H9 (cell line): ENCODE results near the gene LAMC1. TPM values are rescaled to one million over a fixed set of nuclear protein-coding genes. Genes with fewer than 3 reads are reported as not detected.

Source experiments
- DNase-seq: peaks from one replicate; pipeline ENCODE4 v3.0.0-alpha.2; 2017
- H2AFZ ChIP-seq: one replicate; pipeline ENCODE4 v1.6.1; 2013; ENCODE audit warnings: mild to moderate bottlenecking, low read length, control low read depth, moderate library complexity
- H2AK5ac ChIP-seq: 2 replicates; pipeline ENCODE4 v1.6.1; 2013; ENCODE audit warnings: low read length, control low read depth, mixed read lengths; ENCODE audit not compliant: insufficient read length
- H2BK120ac ChIP-seq: one replicate; pipeline ENCODE4 v1.6.1; 2013; ENCODE audit warnings: low read depth, mild to moderate bottlenecking, low read length, control low read depth, inconsistent platforms; ENCODE audit not compliant: poor library complexity, severe bottlenecking
- H2BK12ac ChIP-seq: 2 replicates; pipeline ENCODE4 v1.6.1; 2013; ENCODE audit warnings: low read length, control low read depth, mixed read lengths, low read depth; ENCODE audit not compliant: insufficient read length
- H2BK15ac ChIP-seq: 2 replicates; pipeline ENCODE4 v1.6.1; 2013; ENCODE audit warnings: low read depth, low read length, control low read depth
- H2BK20ac ChIP-seq: one replicate; pipeline ENCODE4 v1.6.1; 2013; ENCODE audit warnings: low read depth, mild to moderate bottlenecking, low read length, control low read depth, inconsistent platforms; ENCODE audit not compliant: poor library complexity, severe bottlenecking
- H2BK5ac ChIP-seq: 2 replicates; pipeline ENCODE4 v1.6.1; 2013; ENCODE audit warnings: low read length, control low read depth, mixed read lengths; ENCODE audit not compliant: insufficient read length
- H3K14ac ChIP-seq: 2 replicates; pipeline ENCODE4 v1.6.1; 2013; ENCODE audit warnings: low read length, control low read depth; ENCODE audit not compliant: insufficient read depth
- H3K18ac ChIP-seq: 2 replicates; pipeline ENCODE4 v1.6.1; 2013; ENCODE audit warnings: low read depth, mild to moderate bottlenecking, mixed read lengths, low read length, control low read depth; ENCODE audit not compliant: insufficient read length
- H3K23ac ChIP-seq: 2 replicates; pipeline ENCODE4 v1.6.1; 2013; ENCODE audit warnings: low read length, control low read depth, mixed read lengths, low read depth; ENCODE audit not compliant: insufficient read length
- H3K23me2 ChIP-seq: 2 replicates; pipeline ENCODE4 v1.6.1; 2013; ENCODE audit warnings: low read depth, mild to moderate bottlenecking, mixed read lengths, low read length, control low read depth; ENCODE audit not compliant: insufficient read length, poor library complexity, severe bottlenecking
- H3K27ac ChIP-seq: 2 replicates; pipeline ENCODE4 v1.5.1; 2013; ENCODE audit warnings: low read length, control low read depth, mixed read lengths, low read depth; ENCODE audit not compliant: insufficient read length
- H3K27me3 ChIP-seq: 2 replicates; pipeline ENCODE4 v1.6.1; 2013; ENCODE audit warnings: low read length, control low read depth, inconsistent platforms; ENCODE audit not compliant: insufficient read depth
- H3K4ac ChIP-seq: 2 replicates; pipeline ENCODE4 v1.6.1; 2013; ENCODE audit warnings: low read depth, mild to moderate bottlenecking, control low read depth, inconsistent platforms, low read length, moderate library complexity
- H3K4me1 ChIP-seq: 2 replicates; pipeline ENCODE4 v1.6.1; 2013; ENCODE audit warnings: low read length, control low read depth, inconsistent platforms; ENCODE audit not compliant: insufficient read depth
- H3K4me2 ChIP-seq: 2 replicates; pipeline ENCODE4 v1.6.1; 2013; ENCODE audit warnings: low read length, control low read depth, mixed read lengths; ENCODE audit not compliant: insufficient read length, insufficient read depth
- H3K56ac ChIP-seq: 2 replicates; pipeline ENCODE4 v1.6.1; 2013; ENCODE audit warnings: low read depth, mild to moderate bottlenecking, mixed read lengths, low read length, control low read depth; ENCODE audit not compliant: insufficient read length
- H3K79me1 ChIP-seq: 2 replicates; pipeline ENCODE4 v1.6.1; 2013; ENCODE audit warnings: low read depth, mild to moderate bottlenecking, moderate library complexity, low read length, control low read depth, inconsistent platforms; ENCODE audit not compliant: insufficient read depth, poor library complexity, severe bottlenecking
- H3K79me2 ChIP-seq: 2 replicates; pipeline ENCODE4 v1.6.1; 2013; ENCODE audit warnings: low read length, control low read depth, inconsistent platforms; ENCODE audit not compliant: insufficient read depth
- H3K9ac ChIP-seq: 2 replicates; pipeline ENCODE4 v1.6.1; 2013; ENCODE audit warnings: low read length, control low read depth, mixed read lengths; ENCODE audit not compliant: insufficient read length; ENCODE audit errors: extremely low read depth
- H3K9me3 ChIP-seq: one replicate; pipeline ENCODE4 v1.6.1; 2013; ENCODE audit warnings: low read depth, low read length, inconsistent platforms; ENCODE audit not compliant: control insufficient read depth
- H3T11ph ChIP-seq: one replicate; pipeline ENCODE4 v1.6.1; 2013; ENCODE audit warnings: mild to moderate bottlenecking, low read length, control low read depth, inconsistent platforms
- H4K20me1 ChIP-seq: one replicate; pipeline ENCODE4 v1.6.1; 2013; ENCODE audit not compliant: control insufficient read depth, insufficient read length, insufficient read depth
- H4K5ac ChIP-seq: 2 replicates; pipeline ENCODE4 v1.6.1; 2013; ENCODE audit warnings: low read depth, mild to moderate bottlenecking, mixed read lengths, low read length, control low read depth; ENCODE audit not compliant: insufficient read length
- H4K8ac ChIP-seq: replicated peaks from 2 replicates; pipeline ENCODE4 v1.6.1; 2013; ENCODE audit warnings: low read length, control low read depth, mixed read lengths, low read depth; ENCODE audit not compliant: insufficient read length
- H4K91ac ChIP-seq: 2 replicates; pipeline ENCODE4 v1.6.1; 2013; ENCODE audit warnings: low read depth, mild to moderate bottlenecking, moderate library complexity, mixed read lengths, low read length, control low read depth; ENCODE audit not compliant: insufficient read length
- H3K27ac Mint-ChIP-seq, 3 experiments: 2 replicates in 2 of 3; 3 replicates in 1 of 3; pipeline ENCODE4 v1.8.0; 2020 to 2021; ENCODE audit warnings: mixed read lengths in 3 of 3, mild to moderate bottlenecking in 1 of 3, moderate library complexity in 1 of 3
- H3K27me3 Mint-ChIP-seq: 2 replicates; pipeline ENCODE4 v1.8.0; 2021; ENCODE audit warnings: low read depth, mild to moderate bottlenecking, moderate library complexity, mixed read lengths
- H3K36me3 Mint-ChIP-seq, 3 experiments: 2 replicates in 2 of 3; 3 replicates in 1 of 3; pipeline ENCODE4 v1.8.0; 2020 to 2021; ENCODE audit warnings: low read depth in 3 of 3, mixed read lengths in 3 of 3; ENCODE audit not compliant: insufficient read depth in 1 of 3
- H3K4me1 Mint-ChIP-seq, 2 experiments: 2 replicates each; pipeline ENCODE4 v1.8.0; 2020; ENCODE audit warnings: mixed read lengths in 2 of 2
- H3K4me3 Mint-ChIP-seq, 2 experiments: 2 replicates in 1 of 2; 3 replicates in 1 of 2; pipeline ENCODE4 v1.8.0; 2020 to 2021; ENCODE audit warnings: mild to moderate bottlenecking in 2 of 2, mixed read lengths in 2 of 2, moderate library complexity in 1 of 2
- H3K9me3 Mint-ChIP-seq, 2 experiments: 2 replicates in 1 of 2; 3 replicates in 1 of 2; pipeline ENCODE4 v1.8.0; 2020; ENCODE audit warnings: mild to moderate bottlenecking in 2 of 2, mixed read lengths in 2 of 2, moderate library complexity in 1 of 2
- CTCF ChIP-seq: fragments of 200-600 bp; sonication (generic); conservative IDR thresholded peaks from 3 replicates; pipeline ENCODE4 v1.8.0; 2021; ENCODE audit warnings: antibody characterized with exemption, mild to moderate bottlenecking
- WGBS: extraction: QIAGEN DNeasy Blood & Tissue Kit; methylation state at CpG from one replicate; pipeline ENCODE4 v1.1.7; 2013; ENCODE audit warnings: missing lambda C conversion rate, low lambda C conversion rate, mixed read lengths; ENCODE audit not compliant: insufficient read length; ENCODE audit errors: extremely low coverage; 5-methylcytosine and 5-hydroxymethylcytosine counted together
- total RNA-seq: library from RNA; stranded (reverse); gene quantifications from 2 replicates; pipeline ENCODE4 v1.2.1, GENCODE V29; 2021

LAMC1 gene
- total RNA-seq, 1 experiment from 2014 or later: 96.2 TPM

GRCh38 chr1:183011859-183012258 is 11.4 kb upstream of the LAMC1 start:
- no peak overlapping the region for H3K23ac ChIP-seq
- no peak overlapping the region for H2BK5ac ChIP-seq
- H3K56ac ChIP-seq: no peak overlapping the region
- H2AK5ac ChIP-seq: no peak overlapping the region
- H3K4me1 Mint-ChIP-seq: peaks cover 13 to 18% of the 10 kb centered on the region in 2 experiments; a peak in 3 of 4 replicates
- no peak overlapping the region for H4K5ac ChIP-seq
- no peaks in the 10 kb centered on the region for H3K27me3 ChIP-seq
- no peaks in the 10 kb centered on the region for H3K79me1 ChIP-seq
- no peak overlapping the region for H3K9ac ChIP-seq
- no peaks in the 10 kb centered on the region for H3K23me2 ChIP-seq
- no CpG with 5 or more reads among the region's 4 CpGs for WGBS
- H2BK15ac ChIP-seq: no peak overlapping the region
- no peak overlapping the region for H3T11ph ChIP-seq
- H3K4me1 ChIP-seq: no peaks in the 10 kb centered on the region
- no peak overlapping the region for H3K4me2 ChIP-seq
- DNase-seq: no peak
- H3K36me3 Mint-ChIP-seq: peaks cover 4 to 12% (median 8%) of the 10 kb centered on the region in 3 experiments; a peak in 6 of 7 replicates
- H3K79me2 ChIP-seq: no peaks in the 10 kb centered on the region
- TF ChIP-seq CTCF: no peak
- 0 out of 7 replicates have a peak overlapping the region, but pooled peaks of 1 of the 3 experiments have one; percentile 31 for H3K27ac Mint-ChIP-seq
- H3K4ac ChIP-seq: no peak overlapping the region
- no peak overlapping the region for H3K18ac ChIP-seq
- H2BK120ac ChIP-seq: no peak overlapping the region
- H2AFZ ChIP-seq: no peak overlapping the region
- H4K20me1 ChIP-seq: no peaks in the 10 kb centered on the region
- no peak overlapping the region for H2BK12ac ChIP-seq
- no peak overlapping the region for H3K14ac ChIP-seq
- no peak overlapping the region for H3K27ac ChIP-seq
- no peak overlapping the region for H4K8ac ChIP-seq
- no peaks in the 10 kb centered on the region for H3K9me3 ChIP-seq
- H3K4me3 Mint-ChIP-seq: no peak overlapping the region
- H2BK20ac ChIP-seq: no peak overlapping the region
- H3K9me3 Mint-ChIP-seq: peaks cover 11 to 16% of the 10 kb centered on the region in 2 experiments
- H4K91ac ChIP-seq: no peak overlapping the region
- H3K27me3 Mint-ChIP-seq: no peaks in the 10 kb centered on the region
